ENCODE measurements around the gene CASQ2.

Gene CASQ2

GRCh38 chr1:115794976-115795639 is 26.6 kb upstream of the CASQ2 start:
- no peak for TF ChIP-seq CTCF (IDR thresholded peaks at IDR 0.05; ENCODE audit: low read depth, low read length)
- DNase-seq (ENCODE audit: extremely low read depth, low read depth): no peak

- no peak for DNase-seq (ENCODE audit: extremely low read depth, low read depth)
- TF ChIP-seq CTCF (IDR thresholded peaks at IDR 0.05; ENCODE audit: low read depth, low read length): no peak
Observed at GRCh38 chr1:115793162-115793561, 24.6 kb upstream of the CASQ2 start.

GRCh38 chr1:115791816-115792215 is 23.3 kb upstream of the CASQ2 start:
- TF ChIP-seq CTCF (IDR thresholded peaks at IDR 0.05; ENCODE audit: low read depth, low read length): no peak

GRCh38 chr1:115790846-115791245 is 22.3 kb upstream of the CASQ2 start:
- TF ChIP-seq CTCF (IDR thresholded peaks at IDR 0.05; ENCODE audit: low read depth, low read length): no peak
- DNase-seq (ENCODE audit: extremely low read depth, low read depth): no peak

More at GRCh38 chr1:115791816-115792215, 23.3 kb upstream of the CASQ2 start:
- no peak for DNase-seq (ENCODE audit: extremely low read depth, low read depth)

- TF ChIP-seq CTCF (IDR thresholded peaks at IDR 0.05; ENCODE audit: low read depth, low read length): no peak
- no peak for DNase-seq (ENCODE audit: extremely low read depth, low read depth)
Observed at GRCh38 chr1:115790356-115790755, 21.8 kb upstream of the CASQ2 start.

- TF ChIP-seq CTCF (IDR thresholded peaks at IDR 0.05; ENCODE audit: low read depth, low read length): no peak
- no peak for DNase-seq (ENCODE audit: extremely low read depth, low read depth)
Observed at GRCh38 chr1:115783311-115783710, 14.8 kb upstream of the CASQ2 start.

- TF ChIP-seq CTCF (IDR thresholded peaks at IDR 0.05; ENCODE audit: low read depth, low read length): no peak
Observed at GRCh38 chr1:115782571-115783281, 14.2 kb upstream of the CASQ2 start.

More at GRCh38 chr1:115782571-115783281, 14.2 kb upstream of the CASQ2 start:
- DNase-seq (ENCODE audit: extremely low read depth, low read depth): peak; percentile 42
